Type B pancreatic cell (in vitro differentiated cells): Measurements from ENCODE around the gene FERMT1. TPM values are rescaled to one million over a fixed set of nuclear protein-coding genes. Genes with fewer than 3 reads are reported as not detected.
"Not testable (repeated sequence)": the region's sequence is repeated elsewhere in the genome, so short reads cannot be mapped to it uniquely, and the experiment has no call there.

ENCODE experiments used
- DNase-seq: peaks from one replicate; pipeline ENCODE4 v3.0.0; 2021; ENCODE audit warnings: mixed read lengths; ENCODE audit not compliant: unreplicated experiment; ENCODE audit errors: extremely low spot score
- H3K27ac Mint-ChIP-seq: 2 replicates; pipeline ENCODE4 v1.8.0; 2021; ENCODE audit warnings: mild to moderate bottlenecking, mixed read lengths
- H3K27me3 Mint-ChIP-seq: 2 replicates; pipeline ENCODE4 v1.8.0; 2021; ENCODE audit warnings: mixed read lengths
- H3K36me3 Mint-ChIP-seq: 2 replicates; pipeline ENCODE4 v1.8.0; 2021; ENCODE audit warnings: mixed read lengths
- H3K4me1 Mint-ChIP-seq: one replicate; pipeline ENCODE4 v1.8.0; 2021; ENCODE audit warnings: mixed read lengths; ENCODE audit not compliant: unreplicated experiment
- H3K4me3 Mint-ChIP-seq: 2 replicates; pipeline ENCODE4 v1.8.0; 2021; ENCODE audit warnings: mild to moderate bottlenecking, mixed read lengths
- H3K9me3 Mint-ChIP-seq: 2 replicates; pipeline ENCODE4 v1.8.0; 2021; ENCODE audit warnings: mixed read lengths
- CTCF ChIP-seq: fragments of 200-600 bp; sonication (generic); conservative IDR thresholded peaks from 2 replicates; pipeline ENCODE4 v1.5.0; 2021; ENCODE audit warnings: antibody characterized with exemption, mild to moderate bottlenecking
- total RNA-seq: library from RNA; stranded (reverse); gene quantifications from 2 replicates; pipeline ENCODE4 v1.2.1, GENCODE V29; 2021; ENCODE audit warnings: low replicate concordance

Gene FERMT1
- total RNA-seq, 1 donor from 2014 or later: 7.1 TPM

- Mint-ChIP-seq H3K27me3 (peaks cover 5% of the 10 kb centered on the region), H3K4me3 (no peak overlapping the region), H3K36me3 (peaks cover 17% of the 10 kb centered on the region), H3K9me3 (peaks cover 17% of the 10 kb centered on the region), H3K27ac (no peak overlapping the region), H3K4me1 (no peaks in the 10 kb centered on the region)
- no peak for TF ChIP-seq CTCF
- no peak for DNase-seq
Observed at GRCh38 chr20:6116758-6117157, 6.1 kb downstream of the FERMT1 start.

- H3K36me3 Mint-ChIP-seq: peaks cover 17% of the 10 kb centered on the region
- no peak overlapping the region for H3K27ac Mint-ChIP-seq
- H3K9me3 Mint-ChIP-seq: peaks cover 17% of the 10 kb centered on the region
- DNase-seq: no peak
- H3K27me3 Mint-ChIP-seq: no peaks in the 10 kb centered on the region
- H3K4me1 Mint-ChIP-seq: no peaks in the 10 kb centered on the region
- no peak overlapping the region for H3K4me3 Mint-ChIP-seq
- no peak for TF ChIP-seq CTCF
Observed at GRCh38 chr20:6115221-6115895, 7.5 kb downstream of the FERMT1 start.

GRCh38 chr20:6114696-6115095, 8.1 kb downstream of the FERMT1 start:
- Mint-ChIP-seq H3K27ac (no peak overlapping the region), H3K4me1 (no peaks in the 10 kb centered on the region), H3K27me3 (no peaks in the 10 kb centered on the region), H3K36me3 (peaks cover 17% of the 10 kb centered on the region), H3K9me3 (peaks cover 17% of the 10 kb centered on the region), H3K4me3 (no peak overlapping the region)
- no peak for TF ChIP-seq CTCF
- DNase-seq: no peak

GRCh38 chr20:6113951-6114350, 8.9 kb downstream of the FERMT1 start:
- H3K27me3 Mint-ChIP-seq: no peaks in the 10 kb centered on the region
- H3K36me3 Mint-ChIP-seq: peaks cover 21% of the 10 kb centered on the region
- H3K9me3 Mint-ChIP-seq: peaks cover 17% of the 10 kb centered on the region
- no peaks in the 10 kb centered on the region for H3K4me1 Mint-ChIP-seq
- no peak overlapping the region for H3K4me3 Mint-ChIP-seq
- no peak for DNase-seq
- H3K27ac Mint-ChIP-seq: no peak overlapping the region
- no peak for TF ChIP-seq CTCF

GRCh38 chr20:6112965-6113364, 9.9 kb downstream of the FERMT1 start:
- not testable (repeated sequence) for DNase-seq
- H3K36me3 Mint-ChIP-seq: peaks cover 18% of the 10 kb centered on the region

GRCh38 chr20:6108330-6108729, 14.5 kb downstream of the FERMT1 start:
- H3K27me3 Mint-ChIP-seq: no peaks in the 10 kb centered on the region
- no peak for TF ChIP-seq CTCF
- H3K36me3 Mint-ChIP-seq: peaks cover 10% of the 10 kb centered on the region
- H3K27ac Mint-ChIP-seq: no peak overlapping the region
- no peaks in the 10 kb centered on the region for H3K4me1 Mint-ChIP-seq
- H3K9me3 Mint-ChIP-seq: peaks cover 5% of the 10 kb centered on the region
- no peak for DNase-seq
- no peak overlapping the region for H3K4me3 Mint-ChIP-seq

More at GRCh38 chr20:6112965-6113364, 9.9 kb downstream of the FERMT1 start:
- not testable (repeated sequence) for H3K27me3 Mint-ChIP-seq, H3K4me1 Mint-ChIP-seq, H3K4me3 Mint-ChIP-seq, H3K27ac Mint-ChIP-seq
- peaks cover 17% of the 10 kb centered on the region for H3K9me3 Mint-ChIP-seq
